HEK293 (cell line): ENCODE measurements around the gene FAM181A.

Source experiments
- CTCF ChIA-PET: fragments of 350-600 bp; formaldehyde crosslinking; extraction: SDS; loops from one replicate; lab custom pipeline; 2021; ENCODE audit warnings: antibody characterized with exemption; lab: Yijun Ruan, JAX
- POLR2A ChIA-PET: fragments of 300-600 bp; formaldehyde crosslinking; extraction: SDS; loops from one replicate; lab custom pipeline; 2020; ENCODE audit warnings: antibody characterized with exemption, inconsistent platforms; lab: Yijun Ruan, JAX
- H3K27ac ChIP-seq: fragments of 200-500 bp; sonication (Bioruptor generic); 2 replicates; pipeline ENCODE4 v1.5.1; 2014; ENCODE audit warnings: low read depth, low read length, control low read depth, inconsistent platforms; ENCODE audit errors: extremely low read depth
- H3K36me3 ChIP-seq, 2 experiments: fragments of 200-500 bp in 1 of 2; sonication (Bioruptor generic) in 1 of 2; 1 replicate in 1 of 2; 2 replicates in 1 of 2; pipeline ENCODE4 v1.5.1; 2014 to 2017; ENCODE audit warnings: inconsistent platforms in 2 of 2, low read length in 2 of 2; ENCODE audit not compliant: control insufficient read depth in 2 of 2, insufficient read depth in 1 of 2
- H3K4me1 ChIP-seq: fragments of 200-500 bp; sonication (Bioruptor generic); 2 replicates; pipeline ENCODE4 v1.5.1; 2014; ENCODE audit warnings: mild to moderate bottlenecking, low read length, inconsistent platforms; ENCODE audit not compliant: control insufficient read depth, insufficient read depth
- H3K4me3 ChIP-seq: 2 replicates; pipeline ENCODE4 v1.5.1; 2011; ENCODE audit warnings: low read depth, mild to moderate bottlenecking, control low read depth, low read length, moderate library complexity
- H3K9me3 ChIP-seq: fragments of 200-500 bp; sonication (Bioruptor generic); 2 replicates; pipeline ENCODE4 v1.5.1; 2014; ENCODE audit warnings: low read depth, low read length, inconsistent platforms; ENCODE audit not compliant: control insufficient read depth, insufficient read depth
- ATF2 ChIP-seq: fragments of 450-650 bp; formaldehyde crosslinking; IDR thresholded peaks from 2 replicates; pipeline ENCODE4 v1.5.1; 2016; ENCODE audit warnings: missing biosample characterization, missing genetic modification characterization, low read depth
- EGR2 ChIP-seq: fragments of 450-650 bp; formaldehyde crosslinking; IDR thresholded peaks from 2 replicates; pipeline ENCODE4 v1.5.1; 2016; ENCODE audit warnings: low read depth, missing biosample characterization, missing genetic modification characterization
- GLIS2 ChIP-seq: fragments of 450-650 bp; formaldehyde crosslinking; IDR thresholded peaks from 2 replicates; pipeline ENCODE4 v1.5.1; 2016; ENCODE audit warnings: missing biosample characterization, missing genetic modification characterization
- HOXA7 ChIP-seq: sonication (generic); formaldehyde crosslinking; IDR thresholded peaks from 2 replicates; pipeline ENCODE4 v1.8.1; 2022; ENCODE audit warnings: missing genetic modification reagents, borderline replicate concordance
- KLF7 ChIP-seq: fragments of 450-650 bp; formaldehyde crosslinking; IDR thresholded peaks from 2 replicates; pipeline ENCODE4 v1.5.1; 2016; ENCODE audit warnings: missing biosample characterization, missing genetic modification characterization, borderline replicate concordance
- PATZ1 ChIP-seq: fragments of 450-650 bp; formaldehyde crosslinking; IDR thresholded peaks from 2 replicates; pipeline ENCODE4 v1.5.1; 2016; ENCODE audit warnings: missing biosample characterization, missing genetic modification characterization
- ZBTB1 ChIP-seq: fragments of 450-650 bp; formaldehyde crosslinking; IDR thresholded peaks from 2 replicates; pipeline ENCODE4 v1.5.1; 2016; ENCODE audit warnings: missing biosample characterization, missing genetic modification characterization
- ZFHX2 ChIP-seq: fragments of 450-650 bp; formaldehyde crosslinking; conservative IDR thresholded peaks from 2 replicates; pipeline ENCODE4 v1.5.1; 2016; ENCODE audit warnings: missing biosample characterization, missing genetic modification characterization
- ZIC2 ChIP-seq: fragments of 450-650 bp; formaldehyde crosslinking; IDR thresholded peaks from 2 replicates; pipeline ENCODE4 v1.5.1; 2016; ENCODE audit warnings: missing biosample characterization, missing genetic modification characterization
- ZNF621 ChIP-seq: fragments of 450-650 bp; formaldehyde crosslinking; IDR thresholded peaks from 2 replicates; pipeline ENCODE4 v1.5.1; 2017; ENCODE audit warnings: missing biosample characterization, missing genetic modification characterization
- ZNF704 ChIP-seq: fragments of 450-650 bp; formaldehyde crosslinking; IDR thresholded peaks from 2 replicates; pipeline ENCODE4 v1.5.1; 2016; ENCODE audit warnings: missing biosample characterization, missing genetic modification characterization
- TF ChIP-seq, protein P1 (sequence below): fragments of 450-650 bp; formaldehyde crosslinking; IDR thresholded peaks from 2 replicates; pipeline ENCODE4 v1.5.1; 2016; ENCODE audit warnings: missing biosample characterization, missing genetic modification characterization

FAM181A gene

DNA sequence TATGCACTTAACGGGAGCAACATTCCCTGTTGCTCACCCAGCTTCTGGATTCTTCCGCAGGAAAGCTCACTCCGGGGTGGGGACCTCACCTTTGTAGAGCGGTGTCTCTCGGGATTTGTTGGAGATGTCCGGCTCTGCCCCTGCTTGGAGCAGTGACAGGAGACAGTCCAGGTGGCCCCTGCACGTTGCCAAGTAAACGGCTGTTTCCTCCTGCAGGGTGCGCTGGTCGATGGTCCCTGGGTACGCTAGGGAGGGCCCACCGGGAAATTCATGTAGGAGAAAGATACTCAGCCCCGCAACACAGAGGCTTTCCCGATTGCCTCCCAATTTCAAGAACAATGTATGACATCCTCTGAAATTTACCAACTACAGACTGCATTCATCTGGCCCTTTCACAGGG, 26.1 kb downstream of the FAM181A start:
- POLR2A ChIA-PET, result no interaction called here
- CTCF ChIA-PET, result interaction anchor here (0.7 to 1.7 kb wide), 3 partner anchors 11 to 227 kb away, joined by 3 to 15 read pairs (median 4); no protein-coding TSS in a partner anchor
- no peaks in the 10 kb centered on the region for H3K36me3 ChIP-seq
- no peak overlapping the region for H3K27ac ChIP-seq
- 0 out of 2 replicates have a peak, but pooled peaks have one; percentile 7 for TF ChIP-seq GLIS2 (tag by site-specific recombination)
- TF ChIP-seq PATZ1 (tag by site-specific recombination), result no peak
- H3K9me3 ChIP-seq, result no peaks in the 10 kb centered on the region
- H3K4me1 ChIP-seq, result no peaks in the 10 kb centered on the region
- H3K4me3 ChIP-seq, result no peak overlapping the region

GRCh38 chr14:93953739-93954515, 26.8 kb downstream of the FAM181A start:
- H3K9me3 ChIP-seq, result no peaks in the 10 kb centered on the region
- ChIA-PET CTCF (interaction anchor here (0.7 to 0.8 kb wide), 2 partner anchors 10 to 13 kb away, joined by 3 to 4 read pairs; no protein-coding TSS in a partner anchor), POLR2A (no interaction called here)
- H3K36me3 ChIP-seq, result no peaks in the 10 kb centered on the region
- no peak overlapping the region for H3K27ac ChIP-seq
- H3K4me3 ChIP-seq, result no peak overlapping the region
- no peaks in the 10 kb centered on the region for H3K4me1 ChIP-seq
- TF ChIP-seq ZBTB1 (tag by site-specific recombination) (no peak), ZIC2 (peak; percentile 82)

DNA sequence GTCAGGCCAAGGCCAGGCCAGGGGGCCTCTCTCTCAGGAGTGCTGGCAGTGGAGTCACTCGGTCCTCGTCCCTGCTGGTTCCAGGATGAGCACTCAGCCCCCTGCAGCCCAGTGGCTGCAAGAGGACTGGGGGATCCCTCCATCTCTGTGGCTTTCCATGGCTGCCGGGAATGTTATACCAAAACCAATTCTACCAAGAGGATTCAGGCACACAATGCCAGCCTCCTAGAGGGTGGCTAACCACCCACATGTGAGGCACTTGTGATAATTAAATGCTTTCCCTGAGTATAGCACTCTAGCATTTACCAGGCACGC, 27.3 kb downstream of the FAM181A start:
- H3K27ac ChIP-seq, result no peak overlapping the region
- H3K36me3 ChIP-seq, result no peaks in the 10 kb centered on the region
- no peak overlapping the region for H3K4me3 ChIP-seq
- TF ChIP-seq ZNF621 (tag by site-specific recombination) (no peak), ZNF704 (no peak), ZBTB1 (tag by site-specific recombination) (no peak)
- CTCF ChIA-PET, result interaction anchor here (0.8 kb wide), 1 partner anchor 13 kb away, joined by 3 read pairs; no protein-coding TSS in a partner anchor
- no peaks in the 10 kb centered on the region for H3K9me3 ChIP-seq
- POLR2A ChIA-PET, result no interaction called here
- H3K4me1 ChIP-seq, result peaks cover 4% of the 10 kb centered on the region

- Histone ChIP-seq H3K4me3 (no peak overlapping the region), H3K9me3 (no peaks in the 10 kb centered on the region), H3K4me1 (peaks cover 6% of the 10 kb centered on the region), H3K36me3 (no peaks in the 10 kb centered on the region), H3K27ac (no peak overlapping the region)
- ChIA-PET CTCF (interaction anchor here (0.6 to 0.8 kb wide), 4 partner anchors 11 to 181 kb away, joined by 3 read pairs; no protein-coding TSS in a partner anchor), POLR2A (no interaction called here)
- TF ChIP-seq KLF7 (tag by site-specific recombination) (no peak), EGR2 (tag by site-specific recombination) (peak; percentile 80), HOXA7 (CRISPR knock-in tag) (no peak), ATF2 (no peak), ZFHX2 (tag by site-specific recombination) (peak; percentile 76)
- TF ChIP-seq, protein P1, sequence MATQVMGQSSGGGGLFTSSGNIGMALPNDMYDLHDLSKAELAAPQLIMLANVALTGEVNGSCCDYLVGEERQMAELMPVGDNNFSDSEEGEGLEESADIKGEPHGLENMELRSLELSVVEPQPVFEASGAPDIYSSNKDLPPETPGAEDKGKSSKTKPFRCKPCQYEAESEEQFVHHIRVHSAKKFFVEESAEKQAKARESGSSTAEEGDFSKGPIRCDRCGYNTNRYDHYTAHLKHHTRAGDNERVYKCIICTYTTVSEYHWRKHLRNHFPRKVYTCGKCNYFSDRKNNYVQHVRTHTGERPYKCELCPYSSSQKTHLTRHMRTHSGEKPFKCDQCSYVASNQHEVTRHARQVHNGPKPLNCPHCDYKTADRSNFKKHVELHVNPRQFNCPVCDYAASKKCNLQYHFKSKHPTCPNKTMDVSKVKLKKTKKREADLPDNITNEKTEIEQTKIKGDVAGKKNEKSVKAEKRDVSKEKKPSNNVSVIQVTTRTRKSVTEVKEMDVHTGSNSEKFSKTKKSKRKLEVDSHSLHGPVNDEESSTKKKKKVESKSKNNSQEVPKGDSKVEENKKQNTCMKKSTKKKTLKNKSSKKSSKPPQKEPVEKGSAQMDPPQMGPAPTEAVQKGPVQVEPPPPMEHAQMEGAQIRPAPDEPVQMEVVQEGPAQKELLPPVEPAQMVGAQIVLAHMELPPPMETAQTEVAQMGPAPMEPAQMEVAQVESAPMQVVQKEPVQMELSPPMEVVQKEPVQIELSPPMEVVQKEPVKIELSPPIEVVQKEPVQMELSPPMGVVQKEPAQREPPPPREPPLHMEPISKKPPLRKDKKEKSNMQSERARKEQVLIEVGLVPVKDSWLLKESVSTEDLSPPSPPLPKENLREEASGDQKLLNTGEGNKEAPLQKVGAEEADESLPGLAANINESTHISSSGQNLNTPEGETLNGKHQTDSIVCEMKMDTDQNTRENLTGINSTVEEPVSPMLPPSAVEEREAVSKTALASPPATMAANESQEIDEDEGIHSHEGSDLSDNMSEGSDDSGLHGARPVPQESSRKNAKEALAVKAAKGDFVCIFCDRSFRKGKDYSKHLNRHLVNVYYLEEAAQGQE (tag by site-specific recombination), result 0 out of 2 replicates have a peak, but pooled peaks have one; percentile 17
These were observed 28.0 kb downstream of the FAM181A start for GRCh38 chr14:93954900-93955849.
